CD4-positive, alpha-beta T cell treated with Interferon alpha-2 for 1 hour (primary cell): ENCODE results near the gene KRT14.
"Not testable (repeated sequence)": the region's sequence is repeated elsewhere in the genome, so short reads cannot be mapped to it uniquely, and the experiment has no call there.

Experiments
- DNase-seq, 2 donors: peaks; one replicate each; pipeline ENCODE4 v3.0.0-alpha.2; 2020 to 2022

Gene KRT14

GRCh38 chr17:41545829-41546410 lies 40.8 kb downstream of the KRT14 start:
- no peak for DNase-seq

- no peak for DNase-seq
Observed at GRCh38 chr17:41544935-41545334, 41.8 kb downstream of the KRT14 start.

- no peak for DNase-seq
Observed at GRCh38 chr17:41544491-41544892, 42.2 kb downstream of the KRT14 start.

GRCh38 chr17:41542786-41543185 lies 43.9 kb downstream of the KRT14 start:
- not testable (repeated sequence) for DNase-seq

- no peak for DNase-seq
Observed at GRCh38 chr17:41542357-41542756, 44.3 kb downstream of the KRT14 start.

- DNase-seq, result no peak
Observed at GRCh38 chr17:41540921-41541625, 45.6 kb downstream of the KRT14 start.

- DNase-seq, result no peak
Observed at GRCh38 chr17:41539979-41540701, 46.6 kb downstream of the KRT14 start.

- no peak for DNase-seq
Observed at GRCh38 chr17:41539071-41539492, 47.6 kb downstream of the KRT14 start.

GRCh38 chr17:41538565-41538991 lies 48.1 kb downstream of the KRT14 start:
- DNase-seq, result no peak

GRCh38 chr17:41537990-41538389 lies 48.7 kb downstream of the KRT14 start:
- no peak for DNase-seq

- no peak for DNase-seq
Observed at GRCh38 chr17:41537614-41537954, 49.1 kb downstream of the KRT14 start.

GRCh38 chr17:41536741-41537613 lies 49.7 kb downstream of the KRT14 start:
- DNase-seq, result no peak

- no peak for DNase-seq
Observed at GRCh38 chr17:41535764-41536481, 50.8 kb downstream of the KRT14 start.

- DNase-seq, result no peak
Observed at GRCh38 chr17:41534899-41535546, 51.7 kb downstream of the KRT14 start.

GRCh38 chr17:41533613-41534012 lies 53.1 kb downstream of the KRT14 start:
- no peak for DNase-seq

GRCh38 chr17:41532947-41533570 lies 53.6 kb downstream of the KRT14 start:
- DNase-seq, result no peak
